ENCODE measurements around the gene CSF1.

CSF1 gene

DNA sequence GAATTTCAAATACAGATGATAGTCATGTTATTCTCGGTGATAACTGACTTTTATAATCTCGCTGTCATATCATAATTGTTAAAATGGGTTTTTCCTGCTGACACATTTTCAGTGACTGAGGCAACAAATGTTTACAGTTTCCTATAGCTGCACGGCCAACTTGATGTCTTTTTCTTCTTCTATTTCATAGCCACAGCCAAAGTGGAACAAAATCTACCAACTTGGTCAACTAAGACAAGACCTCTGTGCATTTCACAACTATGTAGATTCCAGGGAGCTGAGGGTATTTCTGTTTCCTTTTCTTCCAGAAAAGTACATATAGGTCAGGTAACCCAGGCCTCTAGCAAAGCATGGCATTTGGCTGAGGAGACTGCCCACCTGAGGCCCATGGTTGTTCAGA lies 63.5 kb downstream of the CSF1 start:
- no peak for DNase-seq (ENCODE audit: extremely low read depth in 1 of 2, low read depth in 1 of 2)

DNA sequence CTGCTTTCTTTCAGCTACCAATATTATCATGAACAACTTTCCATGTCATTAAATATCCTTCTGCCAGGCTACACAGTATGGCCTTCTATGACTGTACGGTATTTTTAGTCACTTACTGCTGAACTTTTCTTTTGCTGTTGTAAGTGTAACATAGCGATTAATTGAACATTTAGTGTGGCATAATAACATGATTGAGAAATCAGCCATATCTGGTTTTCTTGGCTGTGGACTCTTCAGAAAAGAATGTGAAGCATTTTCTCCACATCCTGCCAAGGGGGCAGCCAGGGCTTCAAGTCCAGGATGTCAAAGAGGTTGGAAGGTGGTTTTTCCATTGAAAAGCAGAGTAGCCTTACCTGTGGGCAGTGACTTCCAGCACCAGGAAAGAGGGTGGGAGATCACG lies 65.1 kb downstream of the CSF1 start:
- no peak for DNase-seq (ENCODE audit: extremely low read depth in 1 of 2, low read depth in 1 of 2)

DNA sequence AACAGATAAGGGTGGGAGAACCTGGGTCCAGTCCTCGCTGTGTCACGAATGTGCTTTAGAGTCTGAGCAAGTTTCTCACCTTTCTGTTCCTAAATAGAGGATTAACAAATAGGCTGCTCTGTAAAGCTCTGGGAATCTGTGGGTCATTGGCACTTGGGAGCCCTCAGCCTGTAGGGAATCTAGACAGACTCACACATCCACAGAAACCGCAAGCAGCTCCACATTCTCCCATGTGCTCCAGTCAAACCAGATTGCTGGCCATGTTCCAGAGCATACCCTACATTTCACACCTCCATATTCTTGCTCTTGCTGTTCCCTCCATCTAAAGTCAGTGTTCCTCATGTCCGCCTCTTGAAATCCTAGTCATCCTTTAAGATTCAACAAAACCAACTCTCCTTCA lies 66.1 kb downstream of the CSF1 start:
- DNase-seq (ENCODE audit: extremely low read depth in 1 of 2, low read depth in 1 of 2) = no peak

DNA sequence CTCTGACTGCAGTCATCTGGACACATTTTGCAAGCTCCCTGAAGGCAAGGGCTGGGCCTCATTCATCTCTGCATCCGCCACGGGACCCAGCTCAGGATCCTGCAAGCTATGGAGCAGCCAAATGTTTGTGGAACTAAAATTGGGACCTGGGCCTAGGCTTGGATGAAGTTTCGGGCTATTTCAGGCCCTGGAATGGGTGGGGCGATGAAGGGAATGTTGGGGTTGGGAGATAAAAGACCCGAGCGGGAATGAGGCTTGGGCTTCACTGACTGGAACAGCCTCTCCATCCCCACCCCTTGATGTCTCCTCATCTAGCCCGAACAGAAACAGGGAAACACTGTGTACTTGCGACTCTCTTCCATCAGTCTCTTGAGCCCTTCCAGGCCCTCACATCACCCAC lies 66.6 kb downstream of the CSF1 start:
- DNase-seq (ENCODE audit: extremely low read depth in 1 of 2, low read depth in 1 of 2) = no peak

DNA sequence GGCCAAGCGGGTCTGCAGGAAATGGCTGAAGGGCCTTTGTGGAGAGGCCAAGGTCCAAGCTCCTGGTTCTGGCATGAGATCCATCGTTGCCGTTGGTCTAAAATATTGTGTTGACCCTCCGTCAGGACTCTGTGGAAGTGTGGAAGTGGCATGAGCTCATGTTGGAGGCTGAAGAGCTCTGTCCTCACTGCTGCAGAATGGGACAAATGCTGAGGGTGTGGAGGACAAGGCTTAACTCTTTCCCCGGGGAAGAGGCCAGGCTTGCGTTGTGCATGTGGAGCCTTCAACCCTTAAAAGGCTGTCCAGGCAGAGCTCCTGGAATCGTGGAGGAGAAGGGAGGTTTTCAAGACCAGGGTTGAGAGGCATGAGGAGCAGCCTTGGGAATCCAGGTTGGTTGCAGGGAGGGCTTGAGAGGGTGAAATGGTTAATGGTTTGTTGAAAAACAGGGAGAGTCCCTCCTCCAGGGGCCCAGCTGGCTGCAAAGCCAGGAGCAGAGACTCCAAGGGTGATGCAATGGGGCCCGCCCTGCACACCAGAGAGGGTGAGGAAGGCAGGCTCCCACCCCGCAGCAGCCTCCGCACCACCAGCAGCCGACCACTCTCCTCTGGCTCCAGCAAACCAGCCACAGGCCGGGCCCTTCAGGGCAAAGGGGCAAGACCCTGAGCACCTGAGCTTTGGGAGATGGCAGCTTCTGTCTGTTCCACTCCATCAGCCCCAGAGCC lies 67.2 kb downstream of the CSF1 start:
- no peak for DNase-seq (ENCODE audit: extremely low read depth in 1 of 2, low read depth in 1 of 2)

DNA sequence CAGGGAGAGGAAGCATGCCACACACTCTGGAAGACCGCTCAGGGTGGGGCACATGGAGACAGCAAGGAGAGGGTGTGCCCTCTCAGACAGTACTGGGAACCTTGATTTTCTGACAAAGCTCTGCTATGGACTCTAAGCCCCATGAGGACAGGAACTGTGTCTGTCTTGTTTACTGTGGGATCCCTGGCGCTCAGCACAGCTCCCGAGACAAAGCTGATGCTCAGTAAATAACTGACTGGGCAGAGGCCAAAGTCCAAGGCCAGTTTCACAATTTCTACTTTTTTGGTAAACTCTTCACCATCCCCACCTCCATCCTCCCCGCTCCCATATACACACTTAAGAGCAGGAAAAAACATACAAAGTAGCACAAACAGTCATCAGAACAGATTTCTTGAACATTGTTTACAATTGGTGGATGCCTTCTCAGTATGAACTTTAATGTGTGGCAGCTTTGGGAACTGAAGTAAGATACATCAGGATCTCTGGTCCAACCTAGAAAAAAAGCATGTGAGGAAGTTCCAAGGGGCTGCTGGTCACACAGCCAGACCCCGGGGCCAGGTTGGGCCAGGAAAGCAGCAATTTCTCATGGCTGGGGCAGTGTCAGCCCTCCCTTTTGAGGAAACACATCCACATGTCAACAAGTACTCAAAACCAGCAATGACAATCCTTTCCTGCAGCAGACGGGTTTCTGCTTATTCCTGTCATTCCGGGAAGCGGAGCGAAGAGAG lies 68.3 kb downstream of the CSF1 start:
- DNase-seq (ENCODE audit: extremely low read depth in 1 of 2, low read depth in 1 of 2) = no peak

DNA sequence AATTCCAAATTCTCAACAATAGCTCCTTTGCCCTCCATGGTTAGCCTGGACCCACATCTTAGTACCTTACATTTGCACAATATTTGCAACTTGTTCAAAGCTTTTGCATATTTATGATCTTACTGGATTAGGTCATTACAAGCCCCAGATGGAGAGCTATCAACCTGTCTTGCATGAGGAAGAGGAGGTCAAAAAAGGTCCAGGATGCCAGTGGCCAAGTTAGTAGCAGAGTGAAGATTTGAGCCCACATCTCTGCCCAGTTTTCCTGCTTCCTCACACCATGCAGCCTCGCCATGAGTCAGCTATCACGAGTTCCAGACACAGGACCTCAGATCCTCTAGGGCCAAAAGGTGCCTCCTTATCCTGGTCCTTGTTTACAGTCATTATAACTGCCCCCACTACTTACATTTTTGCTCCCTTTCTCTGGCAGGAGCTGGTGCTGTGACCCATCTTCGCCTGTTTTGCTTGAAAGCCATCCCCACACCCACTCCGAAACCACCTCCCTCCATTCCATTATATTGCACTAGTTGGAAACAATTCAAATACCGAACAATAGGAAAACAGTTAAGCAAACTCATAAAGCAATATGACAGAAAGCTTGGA lies 68.9 kb downstream of the CSF1 start:
- DNase-seq (ENCODE audit: extremely low read depth in 1 of 2, low read depth in 1 of 2) = no peak

Measured in stimulated activated CD8-positive, alpha-beta memory T cell treated with anti-CD3 and anti-CD28 coated beads, Interleukin-7, amount 100 ng/mL, for 48 hours (primary cell).